ENCODE data around the gene MRE11. TPM values are rescaled to one million over a fixed set of nuclear protein-coding genes. Genes with fewer than 3 reads are reported as not detected.
A peak's percentile ranks its signal among the peaks of the same experiment; 100 is the strongest.

The MRE11 gene
- total RNA-seq, 1 donor from 2014 or later, result 3.3 TPM

- no peak for TF ChIP-seq CTCF (IDR thresholded peaks at IDR 0.05)
- intact Hi-C loops (cut with DNase I), result loop anchor here (5.0 kb wide), 1 partner anchor 236 kb away; no protein-coding TSS in a partner anchor
- no peaks in the 10 kb centered on the region for H3K27me3 ChIP-seq
- no peak for DNase-seq (ENCODE audit: low spot score in 2 of 2)
- H3K4me3 ChIP-seq, result no peak overlapping the region
- no peaks in the 10 kb centered on the region for H3K4me1 ChIP-seq
- peaks cover 7 to 19% of the 10 kb centered on the region in 2 donors for H3K36me3 ChIP-seq
- H3K27ac ChIP-seq, result no peak overlapping the region
- no peaks in the 10 kb centered on the region for H3K9me3 ChIP-seq
These were observed 75.4 kb downstream of the MRE11 start for GRCh38 chr11:94418123-94418765.

DNA sequence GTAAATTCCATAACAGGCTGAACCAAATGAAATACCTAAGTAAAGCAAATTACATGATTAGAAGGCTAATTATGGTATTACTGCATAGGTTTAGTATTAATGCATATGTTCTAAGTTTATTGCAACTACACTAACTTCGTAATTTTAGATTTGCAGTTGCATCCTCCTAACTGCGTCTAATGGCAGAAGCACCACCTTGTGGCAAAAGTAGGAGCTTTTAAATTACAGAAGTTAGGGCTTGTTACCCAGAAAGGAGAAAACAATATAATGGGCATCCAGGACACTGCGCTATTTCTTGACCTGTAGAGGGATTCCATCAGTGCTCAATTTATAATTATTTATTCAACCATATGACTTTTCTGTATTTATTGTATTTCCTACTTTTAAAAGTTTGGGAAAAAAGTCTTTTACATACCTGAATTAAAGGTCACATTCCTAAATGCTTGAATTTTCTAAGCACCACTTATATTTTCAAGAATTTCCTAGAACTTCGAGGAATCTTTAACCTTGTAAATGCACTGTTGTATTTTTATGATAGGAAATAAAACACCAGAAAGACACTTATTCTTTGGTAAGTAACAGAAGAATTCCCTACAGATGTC lies 76.2 kb downstream of the MRE11 start:
- intact Hi-C loops (cut with DNase I), result loop anchor here (2.0 to 5.0 kb wide), 2 partner anchors 235 to 523 kb away; no protein-coding TSS in a partner anchor
- Histone ChIP-seq H3K4me3 (no peak overlapping the region), H3K9me3 (no peaks in the 10 kb centered on the region), H3K4me1 (no peaks in the 10 kb centered on the region), H3K27me3 (no peaks in the 10 kb centered on the region), H3K27ac (no peak overlapping the region), H3K36me3 (peaks cover 3 to 13% of the 10 kb centered on the region in 2 donors)
- TF ChIP-seq CTCF (IDR thresholded peaks at IDR 0.05), result peak in 2 of 3 experiments; percentile 43 to 60
- DNase-seq (ENCODE audit: low spot score in 2 of 2), result no peak

DNA sequence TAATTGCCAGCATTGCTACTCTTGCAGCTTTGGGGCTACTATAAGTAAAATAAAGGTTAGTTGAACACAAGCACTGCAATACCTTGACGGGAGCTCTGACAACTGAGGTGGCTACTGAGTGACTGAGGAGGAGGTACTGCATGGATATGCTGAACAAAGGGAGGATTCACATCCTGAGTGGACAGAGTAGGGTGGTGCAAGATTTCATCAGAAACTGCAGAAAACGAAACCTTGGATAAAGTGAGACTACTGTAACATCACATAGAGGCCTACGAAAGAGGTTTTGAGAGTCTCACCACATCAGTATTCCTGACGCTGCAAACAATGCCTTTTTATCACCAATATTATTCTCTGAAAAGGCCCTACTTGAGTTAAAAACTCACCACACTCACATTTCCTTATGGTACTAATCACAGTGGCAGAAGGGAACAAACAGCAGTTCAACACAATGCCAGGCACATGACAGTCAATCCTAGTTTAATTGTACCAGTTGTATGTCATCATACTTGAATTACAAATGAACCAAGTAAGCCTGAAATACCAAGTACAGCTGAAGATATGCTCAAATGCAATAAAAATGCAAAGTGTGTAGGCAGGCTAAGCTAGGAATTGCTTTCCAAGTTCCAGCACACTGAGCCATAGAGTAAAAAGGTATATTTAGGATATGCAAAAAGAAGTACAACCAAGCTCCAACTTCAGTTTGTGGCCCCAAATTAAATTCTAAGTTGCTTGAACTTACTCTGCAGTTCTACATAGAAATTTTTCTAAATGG lies 88.4 kb downstream of the MRE11 start:
- DNase-seq (ENCODE audit: low spot score in 2 of 2), result no peak
- TF ChIP-seq CTCF (IDR thresholded peaks at IDR 0.05), result no peak
- peaks cover 0 to 4% of the 10 kb centered on the region in 2 donors for H3K4me1 ChIP-seq
- H3K9me3 ChIP-seq, result peaks cover 0 to 8% of the 10 kb centered on the region in 2 donors
- no peak overlapping the region for H3K27ac ChIP-seq
- intact Hi-C loops (cut with DNase I), result no loop called here
- no peaks in the 10 kb centered on the region for H3K27me3 ChIP-seq
- no peaks in the 10 kb centered on the region for H3K36me3 ChIP-seq
- no peak overlapping the region for H3K4me3 ChIP-seq

GRCh38 chr11:94402355-94402754 lies 91.3 kb downstream of the MRE11 start:
- Histone ChIP-seq H3K36me3 (no peaks in the 10 kb centered on the region), H3K27ac (no peak overlapping the region), H3K9me3 (peaks cover 0 to 5% of the 10 kb centered on the region in 2 donors), H3K4me3 (no peak overlapping the region), H3K4me1 (peaks cover 0 to 4% of the 10 kb centered on the region in 2 donors), H3K27me3 (no peaks in the 10 kb centered on the region)
- no peak for DNase-seq (ENCODE audit: low spot score in 2 of 2)
- intact Hi-C loops (cut with DNase I), result no loop called here
- no peak for TF ChIP-seq CTCF (IDR thresholded peaks at IDR 0.05)

DNA sequence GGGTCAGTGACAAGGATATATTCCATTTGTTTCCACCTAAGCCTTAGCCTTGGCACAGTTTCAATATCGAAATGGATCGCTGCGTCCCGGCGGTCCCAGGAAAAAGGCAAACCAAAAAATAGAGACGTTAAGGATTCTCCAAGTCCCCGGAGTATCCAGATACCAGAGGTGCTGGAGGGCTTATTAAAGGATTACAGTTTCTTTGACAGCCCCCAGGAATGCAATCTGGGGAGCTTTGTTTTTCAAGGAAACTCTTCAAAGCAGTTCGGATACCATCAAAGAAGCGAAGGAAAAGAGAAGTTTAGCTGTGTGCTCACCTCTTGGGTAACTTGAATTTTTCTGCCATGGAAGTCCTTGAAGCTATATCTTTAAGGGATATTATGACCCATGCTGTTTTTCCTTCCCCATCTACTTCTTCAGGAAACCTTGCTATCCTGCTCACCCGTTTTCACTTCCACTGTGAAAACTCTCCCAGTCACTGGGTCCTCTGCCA lies 91.8 kb downstream of the MRE11 start:
- Histone ChIP-seq H3K27me3 (no peaks in the 10 kb centered on the region), H3K27ac (no peak overlapping the region), H3K36me3 (no peaks in the 10 kb centered on the region), H3K4me3 (peak overlapping the region in 1 of 2 donors; percentile 44), H3K4me1 (peaks cover 0 to 4% of the 10 kb centered on the region in 2 donors), H3K9me3 (peaks cover 0 to under 1% of the 10 kb centered on the region in 2 donors)
- DNase-seq (ENCODE audit: low spot score in 2 of 2), result no peak
- no peak for TF ChIP-seq CTCF (IDR thresholded peaks at IDR 0.05)
- intact Hi-C loops (cut with DNase I), result no loop called here
